ENCODE data around the gene NAV3. TPM values are rescaled to one million over a fixed set of nuclear protein-coding genes. Genes with fewer than 3 reads are reported as not detected.

The NAV3 gene
- polyA plus RNA-seq, 1 donor = 4.8 TPM

DNA sequence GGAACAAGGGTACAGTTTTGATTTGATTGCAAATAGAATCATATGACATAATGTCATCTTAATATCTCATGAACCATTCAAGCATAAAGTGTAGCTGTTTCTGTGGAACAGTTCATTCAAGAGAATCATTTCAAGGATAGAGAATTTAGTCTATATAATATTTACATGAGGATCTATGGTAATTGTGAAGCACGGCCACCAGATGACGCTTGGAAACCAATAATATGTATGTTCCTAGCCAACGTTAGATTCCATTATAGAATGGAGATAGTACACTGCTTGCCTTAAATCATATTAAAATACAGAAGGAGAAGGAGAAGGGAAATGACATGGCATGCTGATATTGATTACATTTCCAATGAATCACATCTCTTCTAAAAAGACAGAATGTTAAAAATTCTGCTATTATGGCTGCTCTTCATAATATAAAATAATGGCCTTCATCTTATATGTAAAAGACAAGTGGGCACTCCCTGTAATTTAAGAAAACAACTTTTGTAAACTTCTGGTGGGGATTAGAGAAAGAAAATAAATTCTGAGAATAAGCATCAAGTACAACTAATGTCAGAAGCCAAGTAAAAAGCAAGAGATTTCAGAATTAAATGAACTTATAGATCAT is 351.0 kb downstream of the NAV3 start:
- Histone ChIP-seq H3K36me3 (ENCODE audit: control insufficient read depth, insufficient read depth, low read length) (no peaks in the 10 kb centered on the region), H3K9me3 (ENCODE audit: control insufficient read depth, low read depth, low read length) (no peaks in the 10 kb centered on the region), H3K4me1 (ENCODE audit: control insufficient read depth, insufficient read depth, low read length) (no peaks in the 10 kb centered on the region), H3K27ac (ENCODE audit: low read length) (no peak overlapping the region), H3K4me3 (ENCODE audit: low read length) (no peak overlapping the region), H3K27me3 (ENCODE audit: control insufficient read depth, insufficient read depth, low read length) (no peaks in the 10 kb centered on the region)
- peak; percentile 3 to 4 for DNase-seq
- WGBS (ENCODE audit: insufficient coverage, low lambda C conversion rate) = 40% methylated on average over 1 of the region's 3 CpGs

DNA sequence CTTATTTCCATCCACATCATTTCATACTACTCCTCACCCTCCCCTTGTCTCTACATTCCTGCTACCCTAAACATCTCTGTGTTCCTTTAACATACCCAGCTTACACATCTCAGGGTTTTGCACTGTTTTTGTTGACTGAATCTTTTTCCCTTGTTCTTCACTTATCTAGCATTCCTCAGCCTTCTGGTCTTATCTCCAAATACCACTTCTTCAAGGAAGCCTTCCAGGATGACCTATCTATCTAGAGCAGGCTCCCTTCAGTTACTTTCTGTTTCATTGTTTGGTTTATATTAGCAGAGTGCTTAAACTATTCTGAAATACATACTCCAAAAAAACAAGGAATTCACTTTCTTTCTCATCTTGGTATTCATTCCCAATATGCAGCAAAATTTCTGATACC is 353.1 kb downstream of the NAV3 start:
- DNase-seq = no peak
- Histone ChIP-seq H3K27me3 (ENCODE audit: control insufficient read depth, insufficient read depth, low read length) (no peaks in the 10 kb centered on the region), H3K4me3 (ENCODE audit: low read length) (no peak overlapping the region), H3K4me1 (ENCODE audit: control insufficient read depth, insufficient read depth, low read length) (no peaks in the 10 kb centered on the region), H3K9me3 (ENCODE audit: control insufficient read depth, low read depth, low read length) (no peaks in the 10 kb centered on the region), H3K27ac (ENCODE audit: low read length) (no peak overlapping the region), H3K36me3 (ENCODE audit: control insufficient read depth, insufficient read depth, low read length) (no peaks in the 10 kb centered on the region)

DNA sequence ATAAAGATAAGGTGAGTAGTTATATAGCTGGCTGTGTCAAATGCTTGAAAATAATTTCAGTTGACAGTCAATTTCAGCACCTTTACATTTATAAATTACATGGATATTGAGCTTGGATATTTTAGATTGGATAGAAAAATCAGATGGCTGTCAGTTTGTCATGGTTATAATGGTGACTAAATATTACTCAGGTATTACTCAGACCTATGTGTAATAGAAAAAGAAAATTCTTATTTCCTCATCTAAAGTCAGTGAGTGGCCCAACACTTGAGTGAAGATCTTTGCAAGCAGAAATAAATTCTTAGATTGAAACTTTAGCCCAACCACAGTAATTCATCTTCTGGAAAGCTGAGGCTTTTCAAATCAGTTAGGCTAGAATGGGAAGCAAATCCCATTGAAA is 354.4 kb downstream of the NAV3 start:
- Histone ChIP-seq H3K27me3 (ENCODE audit: control insufficient read depth, insufficient read depth, low read length) (no peaks in the 10 kb centered on the region), H3K4me3 (ENCODE audit: low read length) (no peak overlapping the region), H3K9me3 (ENCODE audit: control insufficient read depth, low read depth, low read length) (no peaks in the 10 kb centered on the region), H3K27ac (ENCODE audit: low read length) (no peak overlapping the region), H3K36me3 (ENCODE audit: control insufficient read depth, insufficient read depth, low read length) (no peaks in the 10 kb centered on the region), H3K4me1 (ENCODE audit: control insufficient read depth, insufficient read depth, low read length) (no peaks in the 10 kb centered on the region)
- no peak for DNase-seq

DNA sequence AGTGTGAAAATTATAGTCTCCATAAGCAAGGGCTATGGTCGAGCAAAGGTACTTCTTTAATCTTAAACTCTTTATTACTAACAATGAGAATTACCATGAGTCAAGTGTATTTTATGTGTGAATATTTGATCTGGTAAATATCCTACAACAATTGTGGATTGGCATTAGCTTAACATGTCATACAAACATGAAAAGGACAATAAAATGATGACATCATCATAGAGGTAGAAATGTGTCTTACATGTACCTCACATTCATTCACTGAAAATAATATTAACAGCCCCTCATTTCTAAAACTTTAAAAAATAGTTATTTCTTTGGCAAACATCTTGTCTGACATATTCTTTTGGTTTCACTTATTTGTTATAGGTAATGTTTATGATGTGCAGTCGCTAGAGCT is 355.0 kb downstream of the NAV3 start:
- Histone ChIP-seq H3K4me3 (ENCODE audit: low read length) (no peak overlapping the region), H3K9me3 (ENCODE audit: control insufficient read depth, low read depth, low read length) (no peaks in the 10 kb centered on the region), H3K27ac (ENCODE audit: low read length) (no peak overlapping the region), H3K4me1 (ENCODE audit: control insufficient read depth, insufficient read depth, low read length) (no peaks in the 10 kb centered on the region), H3K27me3 (ENCODE audit: control insufficient read depth, insufficient read depth, low read length) (no peaks in the 10 kb centered on the region), H3K36me3 (ENCODE audit: control insufficient read depth, insufficient read depth, low read length) (no peaks in the 10 kb centered on the region)
- WGBS (ENCODE audit: insufficient coverage, low lambda C conversion rate) = no CpG with 5 or more reads among the region's 2 CpGs
- DNase-seq = no peak

DNA sequence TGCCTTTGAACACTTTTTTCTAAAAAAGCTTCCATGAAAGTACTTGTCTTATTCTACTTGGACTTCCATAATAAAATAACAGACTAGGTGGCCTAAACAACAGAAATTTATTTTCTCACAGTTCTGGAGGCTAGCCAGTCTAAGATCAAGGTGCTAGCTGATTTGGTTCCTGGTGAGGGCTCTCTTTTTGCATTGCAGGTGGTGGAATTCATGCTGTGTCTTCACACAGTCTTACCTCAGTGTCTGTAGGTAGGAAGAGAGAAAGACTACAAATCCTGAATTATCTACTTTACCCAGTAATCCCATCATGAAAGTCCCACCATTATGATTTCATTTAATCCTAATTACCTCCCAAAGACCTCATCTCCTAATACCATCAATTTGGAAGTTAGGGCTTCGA is 356.0 kb downstream of the NAV3 start:
- no CpG with 5 or more reads among the region's 1 CpG for WGBS (ENCODE audit: insufficient coverage, low lambda C conversion rate)
- no peaks in the 10 kb centered on the region for H3K36me3 ChIP-seq (ENCODE audit: control insufficient read depth, insufficient read depth, low read length)
- no peak for DNase-seq

DNA sequence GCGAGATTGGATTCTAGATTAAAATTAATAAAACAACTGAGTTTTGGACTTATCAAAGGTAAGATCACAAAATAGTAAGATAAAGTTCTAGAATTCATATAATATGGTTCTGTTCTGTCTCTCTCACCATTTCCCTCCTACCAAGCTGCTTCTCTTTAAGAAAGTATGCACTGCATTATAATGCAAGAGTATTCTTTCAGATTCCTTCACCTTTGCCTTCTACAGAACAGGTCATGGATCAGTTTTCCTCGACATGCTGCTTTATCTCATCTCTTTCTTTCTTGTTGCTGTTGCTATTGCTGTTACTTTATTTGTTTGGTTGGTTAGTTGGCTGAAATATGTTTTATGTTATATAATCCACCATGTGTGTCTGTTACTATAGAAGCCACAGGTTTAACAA is 357.0 kb downstream of the NAV3 start:
- H3K4me1 ChIP-seq (ENCODE audit: control insufficient read depth, insufficient read depth, low read length) = no peaks in the 10 kb centered on the region
- WGBS (ENCODE audit: insufficient coverage, low lambda C conversion rate) = 88% methylated on average over 1 of the region's 2 CpGs

More for the DNA sequence above, 356.0 kb downstream of the NAV3 start:
- no peak overlapping the region for H3K27ac ChIP-seq (ENCODE audit: low read length)
- H3K4me3 ChIP-seq (ENCODE audit: low read length) = no peak overlapping the region
- no peaks in the 10 kb centered on the region for H3K9me3 ChIP-seq (ENCODE audit: control insufficient read depth, low read depth, low read length)
- no peaks in the 10 kb centered on the region for H3K4me1 ChIP-seq (ENCODE audit: control insufficient read depth, insufficient read depth, low read length)
- no peaks in the 10 kb centered on the region for H3K27me3 ChIP-seq (ENCODE audit: control insufficient read depth, insufficient read depth, low read length)

DNA sequence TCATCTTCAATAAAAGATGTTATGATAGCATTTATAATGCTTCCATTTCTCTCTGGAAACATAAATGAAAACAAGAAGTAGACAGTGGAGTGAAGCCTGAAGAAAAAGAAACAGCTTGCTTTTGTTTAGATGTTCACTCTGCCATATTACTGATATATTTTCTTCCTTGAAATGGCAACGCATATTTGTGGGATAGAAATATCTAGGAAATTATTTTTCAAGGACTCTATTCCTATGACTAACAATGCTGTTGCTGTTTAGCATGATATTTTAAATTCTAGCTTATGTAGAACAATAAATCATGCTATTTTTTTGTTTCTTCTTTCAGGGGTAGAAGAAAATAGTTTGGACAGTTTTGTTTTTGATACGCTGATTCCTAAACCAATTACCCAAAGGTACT is 359.0 kb downstream of the NAV3 start:
- no peaks in the 10 kb centered on the region for H3K4me1 ChIP-seq (ENCODE audit: control insufficient read depth, insufficient read depth, low read length)

More for the DNA sequence above, 357.0 kb downstream of the NAV3 start:
- Histone ChIP-seq H3K9me3 (ENCODE audit: control insufficient read depth, low read depth, low read length) (no peaks in the 10 kb centered on the region), H3K4me3 (ENCODE audit: low read length) (no peak overlapping the region), H3K36me3 (ENCODE audit: control insufficient read depth, insufficient read depth, low read length) (no peaks in the 10 kb centered on the region), H3K27me3 (ENCODE audit: control insufficient read depth, insufficient read depth, low read length) (no peaks in the 10 kb centered on the region), H3K27ac (ENCODE audit: low read length) (no peak overlapping the region)
- no peak for DNase-seq

DNA sequence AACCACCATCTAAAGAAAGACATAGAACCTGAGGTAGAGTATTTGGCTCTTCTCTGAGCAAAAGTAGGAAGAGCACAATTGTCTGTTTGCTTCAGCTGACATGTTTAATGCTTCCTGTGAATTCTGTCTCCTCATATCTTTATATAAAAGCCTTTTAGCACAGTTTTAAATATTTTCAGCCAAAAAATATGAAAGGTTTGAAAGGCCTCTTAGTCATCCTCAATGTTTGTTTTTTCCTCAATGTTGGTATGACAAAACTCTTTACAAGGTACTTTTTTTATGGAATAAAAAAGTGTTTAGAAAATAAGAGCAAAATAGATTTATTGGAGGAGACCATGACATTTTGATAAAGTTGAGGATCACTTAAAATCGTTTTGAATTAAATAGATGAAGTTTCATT is 360.9 kb downstream of the NAV3 start:
- H3K4me3 ChIP-seq (ENCODE audit: low read length) = no peak overlapping the region
- no peaks in the 10 kb centered on the region for H3K9me3 ChIP-seq (ENCODE audit: control insufficient read depth, low read depth, low read length)
- WGBS (ENCODE audit: insufficient coverage, low lambda C conversion rate) = 50% methylated on average over 1 of the region's 1 CpG
- DNase-seq = no peak
- no peaks in the 10 kb centered on the region for H3K36me3 ChIP-seq (ENCODE audit: control insufficient read depth, insufficient read depth, low read length)
- no peaks in the 10 kb centered on the region for H3K27me3 ChIP-seq (ENCODE audit: control insufficient read depth, insufficient read depth, low read length)
- no peaks in the 10 kb centered on the region for H3K4me1 ChIP-seq (ENCODE audit: control insufficient read depth, insufficient read depth, low read length)
- H3K27ac ChIP-seq (ENCODE audit: low read length) = no peak overlapping the region

More for the DNA sequence above, 359.0 kb downstream of the NAV3 start:
- DNase-seq = no peak
- no CpG with 5 or more reads among the region's 2 CpGs for WGBS (ENCODE audit: insufficient coverage, low lambda C conversion rate)
- Histone ChIP-seq H3K9me3 (ENCODE audit: control insufficient read depth, low read depth, low read length) (no peaks in the 10 kb centered on the region), H3K27me3 (ENCODE audit: control insufficient read depth, insufficient read depth, low read length) (no peaks in the 10 kb centered on the region), H3K27ac (ENCODE audit: low read length) (no peak overlapping the region), H3K36me3 (ENCODE audit: control insufficient read depth, insufficient read depth, low read length) (no peaks in the 10 kb centered on the region), H3K4me3 (ENCODE audit: low read length) (no peak overlapping the region)

DNA sequence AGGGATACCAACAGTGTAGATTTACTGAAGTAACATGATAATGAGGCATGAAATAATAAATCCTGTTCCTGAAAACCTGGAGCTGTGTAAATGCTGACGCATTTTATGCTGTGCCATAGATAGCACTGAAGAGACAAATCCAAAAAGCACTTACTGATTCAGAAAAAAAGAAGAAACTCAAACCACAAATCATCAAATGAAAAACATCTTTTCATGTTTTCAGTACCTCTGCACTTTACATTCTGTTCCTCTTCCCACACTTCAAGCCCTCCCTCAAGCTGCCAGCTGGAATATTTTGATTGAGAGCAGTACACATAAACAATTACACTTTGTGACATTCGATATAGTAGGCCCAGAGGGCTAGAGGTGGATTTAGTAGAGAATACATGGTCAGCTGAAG is 362.3 kb downstream of the NAV3 start:
- no peaks in the 10 kb centered on the region for H3K27me3 ChIP-seq (ENCODE audit: control insufficient read depth, insufficient read depth, low read length)
- H3K9me3 ChIP-seq (ENCODE audit: control insufficient read depth, low read depth, low read length) = no peaks in the 10 kb centered on the region
- no CpG with 5 or more reads among the region's 2 CpGs for WGBS (ENCODE audit: insufficient coverage, low lambda C conversion rate)
- H3K4me3 ChIP-seq (ENCODE audit: low read length) = no peak overlapping the region
- H3K4me1 ChIP-seq (ENCODE audit: control insufficient read depth, insufficient read depth, low read length) = no peaks in the 10 kb centered on the region
- H3K27ac ChIP-seq (ENCODE audit: low read length) = no peak overlapping the region
- DNase-seq = no peak
- H3K36me3 ChIP-seq (ENCODE audit: control insufficient read depth, insufficient read depth, low read length) = no peaks in the 10 kb centered on the region

DNA sequence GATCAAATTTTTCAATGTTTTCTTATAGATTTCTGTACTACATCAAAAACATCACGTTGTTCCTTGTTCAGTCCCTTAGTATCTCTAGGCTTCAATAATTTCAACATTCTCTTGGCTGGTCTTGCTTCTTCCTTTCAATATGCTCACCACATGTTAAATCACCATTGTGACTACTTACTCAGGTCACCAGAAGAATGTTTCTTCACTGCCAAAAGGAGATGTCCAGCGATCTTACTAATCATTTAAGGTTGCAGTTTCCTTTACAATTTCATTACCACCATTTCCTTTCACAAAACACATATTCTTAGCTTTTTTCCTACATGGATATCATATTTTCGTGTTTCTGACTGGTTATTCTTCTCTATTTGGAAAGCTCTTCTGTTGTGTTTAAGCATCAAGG is 363.8 kb downstream of the NAV3 start:
- WGBS (ENCODE audit: insufficient coverage, low lambda C conversion rate) = 67% methylated on average over 3 of the region's 3 CpGs
- Histone ChIP-seq H3K27me3 (ENCODE audit: control insufficient read depth, insufficient read depth, low read length) (no peaks in the 10 kb centered on the region), H3K36me3 (ENCODE audit: control insufficient read depth, insufficient read depth, low read length) (no peaks in the 10 kb centered on the region), H3K27ac (ENCODE audit: low read length) (no peak overlapping the region), H3K9me3 (ENCODE audit: control insufficient read depth, low read depth, low read length) (no peaks in the 10 kb centered on the region), H3K4me3 (ENCODE audit: low read length) (no peak overlapping the region), H3K4me1 (ENCODE audit: control insufficient read depth, insufficient read depth, low read length) (no peaks in the 10 kb centered on the region)
- DNase-seq = no peak

DNA sequence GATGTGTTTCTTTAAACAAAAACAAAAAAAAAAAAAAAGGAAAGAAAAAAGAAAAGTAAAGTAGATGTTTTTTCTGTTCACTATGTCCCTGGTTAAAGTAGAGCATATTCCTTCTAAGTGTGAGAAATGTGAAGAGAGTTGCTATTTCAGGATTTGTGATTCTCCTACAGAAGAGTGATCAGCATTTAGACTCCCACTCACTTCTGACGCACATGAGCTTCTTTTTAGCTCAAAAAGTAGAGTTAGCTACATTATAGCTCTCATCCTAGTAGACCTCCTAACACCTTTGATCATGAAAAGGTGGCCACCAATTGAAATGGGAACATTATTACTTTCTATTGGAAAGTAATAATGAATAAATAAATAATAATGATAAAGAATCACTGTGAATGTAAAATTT is 368.2 kb downstream of the NAV3 start:
- WGBS (ENCODE audit: insufficient coverage, low lambda C conversion rate) = no CpG with 5 or more reads among the region's 1 CpG
- H3K4me3 ChIP-seq (ENCODE audit: low read length) = no peak overlapping the region
- no peaks in the 10 kb centered on the region for H3K27me3 ChIP-seq (ENCODE audit: control insufficient read depth, insufficient read depth, low read length)
- no peak for DNase-seq
- H3K4me1 ChIP-seq (ENCODE audit: control insufficient read depth, insufficient read depth, low read length) = no peaks in the 10 kb centered on the region
- no peaks in the 10 kb centered on the region for H3K9me3 ChIP-seq (ENCODE audit: control insufficient read depth, low read depth, low read length)
- H3K27ac ChIP-seq (ENCODE audit: low read length) = no peak overlapping the region
- no peaks in the 10 kb centered on the region for H3K36me3 ChIP-seq (ENCODE audit: control insufficient read depth, insufficient read depth, low read length)
